ENCODE data around the gene CACNG1.

CACNG1 gene

DNA sequence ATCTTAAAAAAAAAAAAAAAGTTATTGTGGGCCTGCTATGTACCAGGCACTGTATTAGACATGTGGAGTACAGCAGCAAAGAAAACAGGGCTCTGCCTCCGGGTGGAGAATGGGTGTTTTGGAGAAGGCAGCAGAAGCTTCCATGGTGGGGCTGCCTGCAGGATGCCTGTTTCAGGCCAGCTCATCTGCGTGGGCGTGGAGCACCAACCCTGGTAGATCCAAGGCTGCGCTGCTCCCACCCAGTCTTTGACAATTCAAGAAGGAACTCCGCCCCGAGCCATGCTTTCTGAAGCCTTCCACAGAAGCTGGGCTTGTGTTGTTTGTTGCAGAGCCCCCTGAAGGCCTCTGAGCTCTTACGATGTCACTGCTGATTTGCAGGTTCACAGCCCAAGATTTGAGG lies 23.2 kb upstream of the CACNG1 start:
- Histone ChIP-seq H3K9me3 (ENCODE audit: insufficient read depth, low read length, severe bottlenecking) (no peaks in the 10 kb centered on the region), H3K4me2 (ENCODE audit: insufficient read depth, low read length) (no peak overlapping the region), H3K36me3 (ENCODE audit: insufficient read depth, low read length) (no peaks in the 10 kb centered on the region), H3K4me3 (ENCODE audit: low read depth in 1 of 2, low read length in 2 of 2) (no peak overlapping the region), H2AFZ (ENCODE audit: low read depth, low read length) (no peak overlapping the region), H3K9ac (ENCODE audit: low read depth, low read length) (no peak overlapping the region), H3K27ac (ENCODE audit: low read length) (no peak overlapping the region), H4K20me1 (ENCODE audit: insufficient read depth, low read length) (peaks cover 5% of the 10 kb centered on the region; the same call in 1 of the 2 replicates), H3K4me1 (ENCODE audit: insufficient read depth, low read length) (no peaks in the 10 kb centered on the region), H3K27me3 (ENCODE audit: insufficient read depth, low read length, poor library complexity) (no peaks in the 10 kb centered on the region), H3K79me2 (ENCODE audit: insufficient read depth, low read length) (no peaks in the 10 kb centered on the region)
- ATAC-seq (ENCODE audit: insufficient read depth, low read depth): no peak
- no peak for TF ChIP-seq EZH2 (IDR thresholded peaks at IDR 0.05; ENCODE audit: borderline replicate concordance, low read depth, low read length, severe bottlenecking)
- no peak for DNase-seq

GRCh38 chr17:67021743-67022450 lies 22.5 kb upstream of the CACNG1 start:
- no peak for TF ChIP-seq EZH2 (IDR thresholded peaks at IDR 0.05; ENCODE audit: borderline replicate concordance, low read depth, low read length, severe bottlenecking)
- TF ChIP-seq CTCF (IDR thresholded peaks at IDR 0.05; ENCODE audit: borderline replicate concordance, extremely low read depth, low read length, poor library complexity, severe bottlenecking): no peak
- DNase-seq: no peak
- H3K27me3 ChIP-seq (ENCODE audit: insufficient read depth, low read length, poor library complexity): no peaks in the 10 kb centered on the region

DNA sequence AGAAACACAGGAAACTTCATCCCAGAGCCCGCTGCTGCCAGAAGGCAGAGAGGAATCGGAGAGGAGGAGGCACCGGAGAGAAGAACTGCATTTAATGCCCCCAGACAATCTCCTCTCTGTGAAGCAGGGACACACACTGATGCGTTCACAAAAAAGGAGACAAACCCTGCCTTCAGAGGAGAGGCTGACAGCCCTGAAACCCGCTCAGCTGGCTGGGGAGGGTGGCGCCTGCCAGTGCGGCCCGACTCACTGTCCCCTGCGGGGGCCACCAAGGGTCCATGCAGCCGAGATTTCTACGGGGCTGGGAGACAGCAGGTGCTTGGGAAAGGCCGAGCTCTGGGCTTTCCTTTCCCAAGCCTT lies 21.9 kb upstream of the CACNG1 start:
- Histone ChIP-seq H3K27me3 (ENCODE audit: insufficient read depth, low read length, poor library complexity) (no peaks in the 10 kb centered on the region), H4K20me1 (ENCODE audit: insufficient read depth, low read length) (peaks cover 5% of the 10 kb centered on the region; the same call in 1 of the 2 replicates), H3K4me1 (ENCODE audit: insufficient read depth, low read length) (no peaks in the 10 kb centered on the region), H3K27ac (ENCODE audit: low read length) (no peak overlapping the region), H3K36me3 (ENCODE audit: insufficient read depth, low read length) (no peaks in the 10 kb centered on the region), H3K9me3 (ENCODE audit: insufficient read depth, low read length, severe bottlenecking) (no peaks in the 10 kb centered on the region), H3K79me2 (ENCODE audit: insufficient read depth, low read length) (no peaks in the 10 kb centered on the region), H3K4me2 (ENCODE audit: insufficient read depth, low read length) (no peak overlapping the region), H3K9ac (ENCODE audit: low read depth, low read length) (no peak overlapping the region), H3K4me3 (ENCODE audit: low read depth in 1 of 2, low read length in 2 of 2) (no peak overlapping the region), H2AFZ (ENCODE audit: low read depth, low read length) (no peak overlapping the region)
- TF ChIP-seq CTCF (IDR thresholded peaks at IDR 0.05; ENCODE audit: borderline replicate concordance, extremely low read depth, low read length, poor library complexity, severe bottlenecking) (no peak), EZH2 (IDR thresholded peaks at IDR 0.05; ENCODE audit: borderline replicate concordance, low read depth, low read length, severe bottlenecking) (no peak)
- ATAC-seq (ENCODE audit: insufficient read depth, low read depth) (no peak), DNase-seq (no peak)

More at GRCh38 chr17:67021743-67022450, 22.5 kb upstream of the CACNG1 start:
- Histone ChIP-seq H3K36me3 (ENCODE audit: insufficient read depth, low read length) (no peaks in the 10 kb centered on the region), H3K9me3 (ENCODE audit: insufficient read depth, low read length, severe bottlenecking) (no peaks in the 10 kb centered on the region), H4K20me1 (ENCODE audit: insufficient read depth, low read length) (peaks cover 5% of the 10 kb centered on the region; the same call in 1 of the 2 replicates), H3K4me3 (ENCODE audit: low read depth in 1 of 2, low read length in 2 of 2) (no peak overlapping the region), H3K4me2 (ENCODE audit: insufficient read depth, low read length) (no peak overlapping the region), H3K79me2 (ENCODE audit: insufficient read depth, low read length) (no peaks in the 10 kb centered on the region), H3K9ac (ENCODE audit: low read depth, low read length) (no peak overlapping the region), H2AFZ (ENCODE audit: low read depth, low read length) (no peak overlapping the region), H3K4me1 (ENCODE audit: insufficient read depth, low read length) (no peaks in the 10 kb centered on the region), H3K27ac (ENCODE audit: low read length) (no peak overlapping the region)
- no peak for ATAC-seq (ENCODE audit: insufficient read depth, low read depth)

GRCh38 chr17:67024736-67025135 lies 19.6 kb upstream of the CACNG1 start:
- H3K9ac ChIP-seq (ENCODE audit: low read depth, low read length): no peak overlapping the region
- ATAC-seq (ENCODE audit: insufficient read depth, low read depth): no peak
- no peaks in the 10 kb centered on the region for H3K9me3 ChIP-seq (ENCODE audit: insufficient read depth, low read length, severe bottlenecking)
- no peak overlapping the region for H3K4me3 ChIP-seq (ENCODE audit: low read depth in 1 of 2, low read length in 2 of 2)
- H3K27ac ChIP-seq (ENCODE audit: low read length): no peak overlapping the region
- TF ChIP-seq CTCF (IDR thresholded peaks at IDR 0.05; ENCODE audit: borderline replicate concordance, extremely low read depth, low read length, poor library complexity, severe bottlenecking): no peak
- H4K20me1 ChIP-seq (ENCODE audit: insufficient read depth, low read length): peaks cover 5% of the 10 kb centered on the region; the same call in 1 of the 2 replicates
- H3K36me3 ChIP-seq (ENCODE audit: insufficient read depth, low read length): no peaks in the 10 kb centered on the region
- H3K27me3 ChIP-seq (ENCODE audit: insufficient read depth, low read length, poor library complexity): no peaks in the 10 kb centered on the region
- H3K4me2 ChIP-seq (ENCODE audit: insufficient read depth, low read length): no peak overlapping the region
- no peak overlapping the region for H2AFZ ChIP-seq (ENCODE audit: low read depth, low read length)
- H3K79me2 ChIP-seq (ENCODE audit: insufficient read depth, low read length): no peaks in the 10 kb centered on the region
- DNase-seq: no peak
- no peaks in the 10 kb centered on the region for H3K4me1 ChIP-seq (ENCODE audit: insufficient read depth, low read length)
